ENCODE measurements around the gene MED9.

GRCh38 chr17:17506893-17507464, 30.2 kb downstream of the MED9 start:
- TF ChIP-seq POLR2A (IDR thresholded peaks at IDR 0.05; ENCODE audit: low read length): no peak
- TF ChIP-seq GATA1 (IDR thresholded peaks at IDR 0.05; ENCODE audit: low read depth, low read length): no peak

Data from erythroblast (primary cell).